Panc1 (cell line): ENCODE results near the gene UGT1A4. TPM values are rescaled to one million over a fixed set of nuclear protein-coding genes. Genes with fewer than 3 reads are reported as not detected.

Experiments used
- ATAC-seq: fragments of 200-7000 bp; cut with Tn5 transposase; 2 replicates; pipeline ENCODE4 v1.9.1; 2020; ENCODE audit warnings: mild to moderate bottlenecking, moderate library complexity
- BruUV-seq: library from RNA; stranded (reverse); fragments of 400-500 nt; replicated peaks from 2 replicates; lab custom pipeline; 2021; lab: Mats Ljungman, UMichigan
- CTCF ChIA-PET: fragments of 300-600 bp; sonication (Branson Sonifier 250); formaldehyde crosslinking; loops from one replicate; lab custom pipeline; 2022; ENCODE audit warnings: antibody characterized with exemption; lab: Charles Lee
- POLR2A ChIA-PET: fragments of 300-600 bp; sonication (Branson Sonifier 250); formaldehyde crosslinking; loops from one replicate; lab custom pipeline; 2022; ENCODE audit warnings: antibody characterized with exemption; lab: Charles Lee
- DNase-seq: peaks from one replicate; pipeline ENCODE4 v3.0.0-alpha.2; 2010; ENCODE audit warnings: low read depth, low spot score
- H3K27ac ChIP-seq: 2 replicates; pipeline ENCODE4 v1.5.1; 2011; ENCODE audit warnings: mild to moderate bottlenecking, low read length, inconsistent platforms
- H3K27me3 ChIP-seq: fragments of 200-500 bp; sonication (Bioruptor generic); 2 replicates; pipeline ENCODE4 v1.6.0; 2014; ENCODE audit warnings: low read length, inconsistent platforms; ENCODE audit not compliant: control insufficient read depth, insufficient read depth
- H3K36me3 ChIP-seq: fragments of 200-500 bp; sonication (Bioruptor generic); 2 replicates; pipeline ENCODE4 v1.5.1; 2014; ENCODE audit warnings: inconsistent platforms, mild to moderate bottlenecking, low read length, moderate library complexity; ENCODE audit not compliant: control insufficient read depth, insufficient read depth
- H3K4me1 ChIP-seq: 2 replicates; pipeline ENCODE4 v1.5.1; 2011; ENCODE audit warnings: inconsistent platforms, mild to moderate bottlenecking, low read length, moderate library complexity; ENCODE audit not compliant: control insufficient read depth, insufficient read depth
- H3K4me3 ChIP-seq, 2 experiments: 2 replicates each; pipeline ENCODE4 v1.5.1; 2011 to 2012; ENCODE audit warnings: low read depth in 2 of 2, low read length in 2 of 2, mild to moderate bottlenecking in 2 of 2, inconsistent platforms in 1 of 2, moderate library complexity in 1 of 2
- H3K9me3 ChIP-seq: fragments of 200-500 bp; sonication (Bioruptor generic); 2 replicates; pipeline ENCODE4 v1.5.1; 2014; ENCODE audit warnings: low read depth, mild to moderate bottlenecking, inconsistent platforms, low read length, moderate library complexity; ENCODE audit not compliant: control insufficient read depth, insufficient read depth
- POLR2AphosphoS5 ChIP-seq: IDR thresholded peaks from 2 replicates; pipeline ENCODE4 v1.6.1; 2012; ENCODE audit warnings: mild to moderate bottlenecking, low read depth, low read length, moderate library complexity
- REST ChIP-seq, 2 experiments: IDR thresholded peaks; 2 replicates each; pipeline ENCODE4 v1.6.1; 2011 to 2012; ENCODE audit warnings: low read depth in 2 of 2, control low read depth in 1 of 2, low read length in 1 of 2, mild to moderate bottlenecking in 1 of 2, moderate library complexity in 1 of 2; ENCODE audit not compliant: insufficient read depth in 1 of 2
- SIN3A ChIP-seq: IDR thresholded peaks from 2 replicates; pipeline ENCODE4 v1.6.1; 2012; ENCODE audit warnings: low read depth, mild to moderate bottlenecking, low read length, moderate library complexity, borderline replicate concordance; ENCODE audit not compliant: insufficient read depth
- in situ Hi-C: cut with HindIII; loops from 2 replicates; pipeline ENCODE4 v1.10.0; 2016; ENCODE audit warnings: low sequenced_read_pairs, low pct_unique_long_range_greater_than_20kb
- intact Hi-C: fragments of 100-400 bp; cut with micrococcal nuclease; formaldehyde crosslinking; loops from one replicate; pipeline ENCODE4 v1.10.0; 2022; ENCODE audit not compliant: unreplicated experiment
- total RNA-seq: library from RNA; stranded (reverse); gene quantifications from one replicate; pipeline ENCODE4 v1.2.1, GENCODE V29; 2021; ENCODE audit not compliant: unreplicated experiment
- TF ChIP-seq, protein P1 (sequence below): fragments of 450-650 bp; IDR thresholded peaks from 2 replicates; pipeline ENCODE4 v1.5.1; 2017; ENCODE audit warnings: mild to moderate bottlenecking

Gene UGT1A4
- total RNA-seq, 1 experiment from 2014 or later: not detected

DNA sequence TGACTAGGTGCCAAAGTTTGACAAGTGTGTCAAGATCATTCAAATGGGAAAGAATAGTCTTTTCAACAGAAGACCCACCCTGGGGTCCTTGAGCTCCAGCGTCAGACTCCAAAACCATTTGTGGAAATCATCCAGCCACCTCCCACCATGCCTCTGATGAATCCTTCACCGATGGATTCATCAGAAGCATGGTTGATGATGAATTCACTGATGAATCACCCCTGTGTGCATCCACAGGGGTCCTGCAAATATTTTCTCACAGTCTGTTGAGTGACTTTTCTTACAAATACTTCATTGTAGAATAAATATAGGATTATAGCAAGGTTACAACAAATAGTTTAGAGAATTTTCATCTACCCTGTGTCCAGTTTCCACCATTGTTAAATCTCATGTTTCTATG, 42.5 kb upstream of the UGT1A4 start:
- no peak for ATAC-seq
- Histone ChIP-seq H3K27ac (no peak overlapping the region), H3K4me1 (no peaks in the 10 kb centered on the region), H3K4me3 (no peak overlapping the region), H3K27me3 (no peaks in the 10 kb centered on the region), H3K36me3 (no peaks in the 10 kb centered on the region), H3K9me3 (no peaks in the 10 kb centered on the region)
- no peak for DNase-seq
- TF ChIP-seq SIN3A: no peak
- no peak for TF ChIP-seq POLR2AphosphoS5
- no peak for TF ChIP-seq REST (IDR thresholded peaks at IDR 0.05; ENCODE audit: insufficient read depth in 1 of 2, low read depth in 2 of 2, low read length in 1 of 2)
- TF ChIP-seq, protein P1, sequence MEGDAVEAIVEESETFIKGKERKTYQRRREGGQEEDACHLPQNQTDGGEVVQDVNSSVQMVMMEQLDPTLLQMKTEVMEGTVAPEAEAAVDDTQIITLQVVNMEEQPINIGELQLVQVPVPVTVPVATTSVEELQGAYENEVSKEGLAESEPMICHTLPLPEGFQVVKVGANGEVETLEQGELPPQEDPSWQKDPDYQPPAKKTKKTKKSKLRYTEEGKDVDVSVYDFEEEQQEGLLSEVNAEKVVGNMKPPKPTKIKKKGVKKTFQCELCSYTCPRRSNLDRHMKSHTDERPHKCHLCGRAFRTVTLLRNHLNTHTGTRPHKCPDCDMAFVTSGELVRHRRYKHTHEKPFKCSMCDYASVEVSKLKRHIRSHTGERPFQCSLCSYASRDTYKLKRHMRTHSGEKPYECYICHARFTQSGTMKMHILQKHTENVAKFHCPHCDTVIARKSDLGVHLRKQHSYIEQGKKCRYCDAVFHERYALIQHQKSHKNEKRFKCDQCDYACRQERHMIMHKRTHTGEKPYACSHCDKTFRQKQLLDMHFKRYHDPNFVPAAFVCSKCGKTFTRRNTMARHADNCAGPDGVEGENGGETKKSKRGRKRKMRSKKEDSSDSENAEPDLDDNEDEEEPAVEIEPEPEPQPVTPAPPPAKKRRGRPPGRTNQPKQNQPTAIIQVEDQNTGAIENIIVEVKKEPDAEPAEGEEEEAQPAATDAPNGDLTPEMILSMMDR: no peak
- no TSS peak for BruUV-seq
- ChIA-PET CTCF (no interaction called here), POLR2A (no interaction called here)
- in situ Hi-C loops: no loop called here
- intact Hi-C loops: no loop called here

DNA sequence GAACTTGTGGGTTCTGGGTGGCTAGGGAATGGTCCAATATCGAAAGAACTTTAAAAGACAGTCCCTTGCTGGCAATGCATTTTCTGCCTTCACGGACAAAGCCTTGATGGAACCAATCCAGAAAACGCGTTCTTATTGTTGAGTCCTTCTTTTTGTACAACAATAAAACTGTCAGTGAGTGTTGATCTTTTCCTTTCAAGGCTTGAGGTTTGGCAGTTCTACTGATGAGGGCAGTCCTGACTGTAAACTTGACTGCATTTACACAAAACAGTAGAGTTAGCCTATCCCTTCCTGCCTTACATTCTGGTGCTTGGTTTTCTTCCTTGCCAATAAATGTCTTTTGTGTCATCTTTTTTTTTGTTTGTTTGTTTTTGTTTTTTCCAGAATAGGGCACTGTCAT, 39.3 kb upstream of the UGT1A4 start:
- POLR2A ChIA-PET: no interaction called here
- CTCF ChIA-PET: no interaction called here

More for the DNA sequence above, 39.3 kb upstream of the UGT1A4 start:
- ATAC-seq: no peak
- no peak for DNase-seq
- in situ Hi-C loops (no loop called here), intact Hi-C loops (no loop called here)
- Histone ChIP-seq H3K9me3 (no peaks in the 10 kb centered on the region), H3K4me3 (no peak overlapping the region), H3K27me3 (no peaks in the 10 kb centered on the region), H3K4me1 (no peaks in the 10 kb centered on the region), H3K36me3 (no peaks in the 10 kb centered on the region), H3K27ac (no peak overlapping the region)
- BruUV-seq: no TSS peak
- TF ChIP-seq REST (IDR thresholded peaks at IDR 0.05; ENCODE audit: insufficient read depth in 1 of 2, low read depth in 2 of 2, low read length in 1 of 2): no peak
